Measurements from ENCODE around the gene FAU. TPM values are rescaled to one million over a fixed set of nuclear protein-coding genes. Genes with fewer than 3 reads are reported as not detected.

The FAU gene
- total RNA-seq, 4 donors from 2014 or later = 353 to 521 (median 436) TPM

DNA sequence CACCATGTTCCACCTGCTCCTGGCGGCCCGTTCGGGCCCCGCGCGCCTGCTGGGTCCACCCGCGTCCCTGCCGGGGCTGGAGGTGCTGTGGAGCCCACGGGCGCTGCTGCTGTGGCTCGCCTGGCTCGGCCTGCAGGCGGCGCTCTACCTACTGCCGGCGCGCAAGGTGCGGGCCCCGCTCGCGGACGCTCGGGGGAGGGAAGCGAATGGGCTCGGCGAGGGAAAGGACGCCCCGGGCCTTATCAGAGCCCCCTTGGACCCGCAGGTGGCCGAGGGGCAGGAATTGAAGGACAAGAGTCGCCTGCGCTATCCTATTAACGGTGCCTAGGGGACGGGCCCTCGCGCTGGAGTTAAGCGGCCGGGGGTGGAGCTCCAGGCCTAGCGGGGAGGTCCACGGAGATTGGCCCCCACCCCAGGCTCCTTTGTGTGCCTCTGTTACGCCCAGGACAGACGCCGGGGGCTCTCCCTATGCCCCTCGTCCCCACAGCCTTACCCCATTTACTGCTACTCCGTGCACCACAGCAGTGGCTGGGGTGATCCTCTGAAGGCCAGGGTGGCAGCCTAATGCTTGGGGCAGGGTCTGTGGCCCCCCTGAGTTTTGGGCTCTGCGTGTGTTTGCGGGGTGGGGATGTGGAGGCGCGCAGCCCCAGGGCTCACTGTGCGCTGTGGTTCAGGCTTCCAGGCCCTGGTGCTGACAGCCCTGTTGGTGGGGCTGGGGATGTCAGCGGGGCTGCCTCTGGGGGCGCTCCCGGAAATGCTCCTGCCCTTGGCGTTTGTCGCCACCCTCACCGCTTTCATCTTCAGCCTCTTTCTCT lies 9.2 kb downstream of the FAU start:
- H3K27ac ChIP-seq = peak overlapping the region; percentile 74 to 90 (median 81)
- TF ChIP-seq CTCF (IDR thresholded peaks at IDR 0.05 in 4 of 5, conservative IDR thresholded peaks at IDR 0.05 in 1 of 5) (peak; percentile 78 to 93 (median 87)), POLR2A (IDR thresholded peaks at IDR 0.05) (peak in 1 of 2 donors; percentile 15)
- no peaks in the 10 kb centered on the region for H3K27me3 ChIP-seq
- peaks cover 0 to 9% of the 10 kb centered on the region in 2 donors for H3K36me3 ChIP-seq
- ATAC-seq (peak; percentile 33 to 44), DNase-seq (peak in 1 of 2 donors; percentile 55)
- H3K9me3 ChIP-seq = no peaks in the 10 kb centered on the region
- intact Hi-C loops (cut with DNase I; ENCODE audit: low total_unique reads) = loop anchor here (1.0 to 10.0 kb wide), 2 partner anchors 22 to 258 kb away; partner anchors contain the start of gene SYVN1
- peak overlapping the region; percentile 63 to 72 (median 66) for H3K4me3 ChIP-seq
- H3K4me1 ChIP-seq = peaks cover 36 to 48% of the 10 kb centered on the region in 2 donors
- in situ Hi-C loops (cut with MboI; ENCODE audit: low sequenced_read_pairs in 4 of 4) = loop anchor here in 3 of 4 donors (5.0 kb wide), 1 partner anchor 70 kb away; the partner anchor contains the start of gene CAPN1 (in 3 of the 3)

- intact Hi-C loops (cut with DNase I; ENCODE audit: low total_unique reads) = loop anchor here (1.0 to 10.0 kb wide), 2 partner anchors 22 to 257 kb away; partner anchors contain the start of gene SYVN1
- H3K27me3 ChIP-seq = no peaks in the 10 kb centered on the region
- peak within 1 kb of the TSS; percentile 74 to 90 (median 81) for H3K27ac ChIP-seq
- TF ChIP-seq CTCF (IDR thresholded peaks at IDR 0.05 in 4 of 5, conservative IDR thresholded peaks at IDR 0.05 in 1 of 5) = no peak
- TF ChIP-seq POLR2A (IDR thresholded peaks at IDR 0.05) = peak; percentile 84 to 94
- DNase-seq (peak; percentile 93), ATAC-seq (peak; percentile 81 to 89)
- no peaks in the 10 kb centered on the region for H3K9me3 ChIP-seq
- H3K4me1 ChIP-seq = peaks cover 36 to 48% of the 10 kb centered on the region in 2 donors
- peaks cover 0 to 13% of the 10 kb centered on the region in 2 donors for H3K36me3 ChIP-seq
- in situ Hi-C loops (cut with MboI; ENCODE audit: low sequenced_read_pairs in 4 of 4) = loop anchor here in 3 of 4 donors (5.0 kb wide), 1 partner anchor 70 kb away; the partner anchor contains the start of gene CAPN1 (in 3 of the 3)
- peak within 1 kb of the TSS; percentile 63 to 72 (median 66) for H3K4me3 ChIP-seq
Measured at GRCh38 chr11:65111744-65112545, 10.0 kb downstream of the FAU start, which contains the start of gene TM7SF2. Gene TM7SF2 (plus strand): TSS chr11:65111872. CDS start chr11:65112016, 144 bp downstream.

- H3K4me1 ChIP-seq = peaks cover 30 to 42% of the 10 kb centered on the region in 2 donors
- in situ Hi-C loops (cut with MboI; ENCODE audit: low sequenced_read_pairs in 4 of 4) = loop anchor here in 3 of 4 donors (5.0 kb wide), 1 partner anchor 71 kb away; the partner anchor contains the start of gene CAPN1 (in 3 of the 3)
Measured at GRCh38 chr11:65111159-65111743, 10.7 kb downstream of the FAU start.

More at GRCh38 chr11:65111159-65111743, 10.7 kb downstream of the FAU start:
- Histone ChIP-seq H3K4me3 (peak overlapping the region in 1 of 4 donors; percentile 64), H3K27ac (peak overlapping the region; percentile 74 to 90 (median 81)), H3K27me3 (no peaks in the 10 kb centered on the region), H3K36me3 (peaks cover 0 to 13% of the 10 kb centered on the region in 2 donors), H3K9me3 (no peaks in the 10 kb centered on the region)
- intact Hi-C loops (cut with DNase I; ENCODE audit: low total_unique reads) = loop anchor here (10.0 kb wide), 1 partner anchor 256 kb away; no protein-coding TSS in a partner anchor
- no peak for TF ChIP-seq POLR2A (IDR thresholded peaks at IDR 0.05)
- no peak for TF ChIP-seq CTCF (IDR thresholded peaks at IDR 0.05 in 4 of 5, conservative IDR thresholded peaks at IDR 0.05 in 1 of 5)
- peak in 1 of 2 donors; percentile 0 for ATAC-seq
- DNase-seq = no peak
